HepG2 (cell line): ENCODE data around the gene POLR3GL. TPM values are rescaled to one million over a fixed set of nuclear protein-coding genes. Genes with fewer than 3 reads are reported as not detected.
A peak's percentile ranks its signal among the peaks of the same experiment; 100 is the strongest.

Experiments
- ELF3 ChIP-seq: IDR thresholded peaks from 2 replicates; pipeline ENCODE4 v1.6.1; 2016; ENCODE audit warnings: missing genetic modification reagents, missing compliant biosample characterization
- FUBP1 ChIP-seq: sonication (generic); formaldehyde crosslinking; IDR thresholded peaks from 2 replicates; pipeline ENCODE4 v1.5.1; 2020; ENCODE audit warnings: missing genetic modification reagents, mild to moderate bottlenecking, borderline replicate concordance
- GABPA ChIP-seq, 2 experiments: IDR thresholded peaks; 2 replicates each; pipeline ENCODE4 v1.6.1; 2011 to 2016; ENCODE audit warnings: low read depth in 2 of 2, low read length in 1 of 2, missing biosample characterization in 1 of 2, missing genetic modification characterization in 1 of 2
- MAZ ChIP-seq, 2 experiments: sonication (generic) in 1 of 2; formaldehyde crosslinking in 1 of 2; IDR thresholded peaks; 2 replicates each; pipeline versions ENCODE4 v1.5.0 to v1.6.1; 2012 to 2020; ENCODE audit warnings: low read depth in 2 of 2, mild to moderate bottlenecking in 2 of 2, borderline replicate concordance in 1 of 2, improper control_type of control experiment in 1 of 2, low read length in 1 of 2, missing genetic modification reagents in 1 of 2, moderate library complexity in 1 of 2
- PAX8 ChIP-seq: sonication (generic); formaldehyde crosslinking; IDR thresholded peaks from 2 replicates; pipeline ENCODE4 v1.8.0; 2022; ENCODE audit warnings: mild to moderate bottlenecking, missing genetic modification reagents, borderline replicate concordance
- PPARG ChIP-seq: conservative IDR thresholded peaks from 2 replicates; pipeline ENCODE4 v1.6.1; 2016; ENCODE audit warnings: missing biosample characterization, missing genetic modification reagents
- SOX13 ChIP-seq, 3 experiments: fragments of 450-650 bp in 1 of 3; sonication (generic) in 1 of 3; formaldehyde crosslinking in 1 of 3; IDR thresholded peaks in 2 of 3; conservative IDR thresholded peaks in 1 of 3; 2 replicates each; pipeline versions ENCODE4 v1.5.0 to v1.6.1; 2016 to 2020; ENCODE audit warnings: antibody characterized with exemption in 1 of 3, mild to moderate bottlenecking in 1 of 3, missing compliant biosample characterization in 1 of 3, missing genetic modification reagents in 1 of 3, moderate library complexity in 1 of 3
- ZBED4 ChIP-seq: sonication (generic); formaldehyde crosslinking; IDR thresholded peaks from 2 replicates; pipeline ENCODE4 v1.4.0; 2020; ENCODE audit warnings: missing genetic modification reagents, borderline replicate concordance
- ZBTB49 ChIP-seq: sonication (generic); formaldehyde crosslinking; IDR thresholded peaks from 2 replicates; pipeline ENCODE4 v1.4.0; 2020; ENCODE audit warnings: missing genetic modification reagents, borderline replicate concordance
- ZFX ChIP-seq: sonication (generic); formaldehyde crosslinking; IDR thresholded peaks from 2 replicates; pipeline ENCODE4 v1.4.0; 2020; ENCODE audit warnings: mild to moderate bottlenecking, low read depth, missing genetic modification reagents, moderate library complexity
- ZNF10 ChIP-seq: sonication (generic); formaldehyde crosslinking; IDR thresholded peaks from 2 replicates; pipeline ENCODE4 v1.4.0; 2020; ENCODE audit warnings: mild to moderate bottlenecking, low read depth, missing genetic modification reagents, borderline replicate concordance
- ZNF101 ChIP-seq: sonication (generic); formaldehyde crosslinking; IDR thresholded peaks from 2 replicates; pipeline ENCODE4 v1.4.0; 2020; ENCODE audit warnings: mild to moderate bottlenecking, low read depth, missing genetic modification reagents, borderline replicate concordance
- ZNF124 ChIP-seq: sonication (generic); formaldehyde crosslinking; IDR thresholded peaks from 2 replicates; pipeline ENCODE4 v1.4.0; 2020; ENCODE audit warnings: missing genetic modification reagents
- ZNF24 ChIP-seq: fragments of 450-650 bp; IDR thresholded peaks from 2 replicates; pipeline ENCODE4 v1.6.1; 2017; ENCODE audit warnings: antibody characterized with exemption, mild to moderate bottlenecking
- ZNF558 ChIP-seq: sonication (generic); formaldehyde crosslinking; IDR thresholded peaks from 2 replicates; pipeline ENCODE4 v1.9.0; 2022; ENCODE audit warnings: mild to moderate bottlenecking, missing genetic modification reagents, borderline replicate concordance
- ZNF598 ChIP-seq: sonication (generic); formaldehyde crosslinking; IDR thresholded peaks from 2 replicates; pipeline ENCODE4 v1.5.1; 2020; ENCODE audit warnings: mild to moderate bottlenecking, missing genetic modification reagents, borderline replicate concordance
- ZNF775 ChIP-seq: sonication (generic); formaldehyde crosslinking; IDR thresholded peaks from 2 replicates; pipeline ENCODE4 v1.4.0; 2020; ENCODE audit warnings: missing genetic modification reagents, mild to moderate bottlenecking, moderate library complexity, borderline replicate concordance
- ZNF790 ChIP-seq: sonication (generic); formaldehyde crosslinking; IDR thresholded peaks from 2 replicates; pipeline ENCODE4 v1.8.0; 2022; ENCODE audit warnings: missing genetic modification reagents, mild to moderate bottlenecking, borderline replicate concordance
- polyA plus RNA-seq, 8 experiments: library from polyadenylated mRNA; depleted of rRNA in 3 of 8; stranded (reverse) in 7 of 8; unstranded in 1 of 8; fragments of >200 nt; fragmentation: Illumina TruSeq in 4 of 8; extraction: Trizol in 4 of 8; gene quantifications; 2 replicates each; pipeline versions ENCODE4 v1.2.1 to v1.2.3, GENCODE V29; 2011 to 2016; ENCODE audit warnings: low read depth in 4 of 8, missing spikeins in 1 of 8, mixed read lengths in 1 of 8; ENCODE audit not compliant: insufficient read depth in 1 of 8
- total RNA-seq, 5 experiments: library from RNA; depleted of rRNA; stranded (reverse); fragments of >200 nt; fragmentation: Illumina TruSeq; extraction: Trizol; gene quantifications; 2 replicates each; pipeline ENCODE4 v1.2.3, GENCODE V29; 2016; ENCODE audit warnings: low read depth in 1 of 5

POLR3GL gene
- total and polyA plus RNA-seq, 2 of the 13 experiments (the other 11 are each of a cell fraction or from before 2014, with no cell fraction given): 11.5 to 12.4 TPM

- TF ChIP-seq GABPA (IDR thresholded peaks at IDR 0.05; ENCODE audit: low read depth, low read length): peak; percentile 58
- TF ChIP-seq GABPA (CRISPR knock-in tag; IDR thresholded peaks at IDR 0.05; ENCODE audit: low read depth): peak; percentile 93
- TF ChIP-seq ZNF775 (CRISPR knock-in tag): no peak
- no peak for TF ChIP-seq ZBED4
- no peak for TF ChIP-seq ZBTB49 (CRISPR knock-in tag)
- TF ChIP-seq ZNF558 (CRISPR knock-in tag): no peak
- TF ChIP-seq PPARG (CRISPR knock-in tag): peak; percentile 82
- TF ChIP-seq MAZ (IDR thresholded peaks at IDR 0.05; ENCODE audit: borderline replicate concordance, low read depth, low read length): no peak
- TF ChIP-seq MAZ (CRISPR knock-in tag; IDR thresholded peaks at IDR 0.05; ENCODE audit: low read depth): no peak
- peak; percentile 23; the same call in 1 of the 2 replicates for TF ChIP-seq ZNF24
- TF ChIP-seq ZNF101: 0 out of 2 replicates have a peak, but pooled peaks have one; percentile 37
- TF ChIP-seq ZNF124 (CRISPR knock-in tag): no peak; the same call in 1 of the 2 replicates
- peak; percentile 75; the same call in 1 of the 2 replicates for TF ChIP-seq ZFX (CRISPR knock-in tag)
- TF ChIP-seq ZNF790 (CRISPR knock-in tag): no peak
- no peak for TF ChIP-seq PAX8 (CRISPR knock-in tag)
- no peak for TF ChIP-seq FUBP1 (CRISPR knock-in tag)
- peak; percentile 89; the same call in 1 of the 2 replicates for TF ChIP-seq ZNF598 (CRISPR knock-in tag)
- peak; percentile 66 for TF ChIP-seq ELF3
- no peak for TF ChIP-seq ZNF10 (CRISPR knock-in tag)
- no peak for TF ChIP-seq SOX13 (IDR thresholded peaks at IDR 0.05)
- no peak for TF ChIP-seq SOX13 (CRISPR knock-in tag; conservative IDR thresholded peaks at IDR 0.05 in 1 of 2, IDR thresholded peaks at IDR 0.05 in 1 of 2)
Measured at GRCh38 chr1:145927063-145927886, 37.2 kb upstream of the POLR3GL start, which contains the start of gene RBM8A (continued).
